HCT116 (cell line): ENCODE measurements around the gene TMEM30A.

Experiments used
- CEBPB ChIP-seq: IDR thresholded peaks from 2 replicates; pipeline ENCODE4 v1.6.1; 2012; ENCODE audit warnings: low read depth
- CTCF ChIP-seq, 3 experiments: fragments of 200-600 bp in 1 of 3; sonication (generic) in 1 of 3; IDR thresholded peaks in 2 of 3; conservative IDR thresholded peaks in 1 of 3; 2 replicates each; pipeline ENCODE4 v1.5.1; 2012 to 2017; ENCODE audit warnings: low read depth in 2 of 3, low read length in 2 of 3, antibody characterized with exemption in 1 of 3, borderline replicate concordance in 1 of 3, control low read depth in 1 of 3, mild to moderate bottlenecking in 1 of 3, mixed read lengths in 1 of 3, mixed run types in 1 of 3, moderate library complexity in 1 of 3; ENCODE audit not compliant: insufficient read depth in 1 of 3
- EZH2phosphoT487 ChIP-seq: fragments of 200-600 bp; IDR thresholded peaks from 2 replicates; pipeline ENCODE4 v1.6.1; 2018; ENCODE audit warnings: antibody characterized with exemption, borderline replicate concordance
- POLR2A ChIP-seq: IDR thresholded peaks from 2 replicates; pipeline ENCODE4 v1.7.0; 2011; ENCODE audit warnings: borderline replicate concordance; ENCODE audit not compliant: insufficient read depth, insufficient read length; ENCODE audit errors: extremely low read depth
- REST ChIP-seq: IDR thresholded peaks from 2 replicates; pipeline ENCODE4 v1.6.1; 2012; ENCODE audit warnings: low read depth
- SIN3A ChIP-seq: IDR thresholded peaks from 2 replicates; pipeline ENCODE4 v1.6.1; 2012; ENCODE audit warnings: low read depth
- SRF ChIP-seq: IDR thresholded peaks from 2 replicates; pipeline ENCODE4 v1.6.1; 2012; ENCODE audit warnings: low read depth

- TF ChIP-seq CEBPB (no peak), SRF (no peak), POLR2A (no peak), REST (no peak), CTCF (IDR thresholded peaks at IDR 0.05 in 2 of 3, conservative IDR thresholded peaks at IDR 0.05 in 1 of 3; ENCODE audit: borderline replicate concordance in 1 of 3, insufficient read depth in 1 of 3, low read depth in 2 of 3, low read length in 2 of 3) (no peak), EZH2phosphoT487 (no peak), SIN3A (no peak)
These were observed 71.5 kb downstream of the TMEM30A start for GRCh38 chr6:75213112-75213511.
